ENCODE results near the gene DGKZ.

DGKZ gene

GRCh38 chr11:46364791-46365190 is 17.5 kb downstream of the DGKZ start:
- no peak for DNase-seq (ENCODE audit: low read depth)
- TF ChIP-seq, protein P1, sequence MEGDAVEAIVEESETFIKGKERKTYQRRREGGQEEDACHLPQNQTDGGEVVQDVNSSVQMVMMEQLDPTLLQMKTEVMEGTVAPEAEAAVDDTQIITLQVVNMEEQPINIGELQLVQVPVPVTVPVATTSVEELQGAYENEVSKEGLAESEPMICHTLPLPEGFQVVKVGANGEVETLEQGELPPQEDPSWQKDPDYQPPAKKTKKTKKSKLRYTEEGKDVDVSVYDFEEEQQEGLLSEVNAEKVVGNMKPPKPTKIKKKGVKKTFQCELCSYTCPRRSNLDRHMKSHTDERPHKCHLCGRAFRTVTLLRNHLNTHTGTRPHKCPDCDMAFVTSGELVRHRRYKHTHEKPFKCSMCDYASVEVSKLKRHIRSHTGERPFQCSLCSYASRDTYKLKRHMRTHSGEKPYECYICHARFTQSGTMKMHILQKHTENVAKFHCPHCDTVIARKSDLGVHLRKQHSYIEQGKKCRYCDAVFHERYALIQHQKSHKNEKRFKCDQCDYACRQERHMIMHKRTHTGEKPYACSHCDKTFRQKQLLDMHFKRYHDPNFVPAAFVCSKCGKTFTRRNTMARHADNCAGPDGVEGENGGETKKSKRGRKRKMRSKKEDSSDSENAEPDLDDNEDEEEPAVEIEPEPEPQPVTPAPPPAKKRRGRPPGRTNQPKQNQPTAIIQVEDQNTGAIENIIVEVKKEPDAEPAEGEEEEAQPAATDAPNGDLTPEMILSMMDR (IDR thresholded peaks at IDR 0.05; ENCODE audit: low read length, missing control alignments): no peak
- no peak overlapping the region for H3K4me3 ChIP-seq (replicated peaks; ENCODE audit: low read depth, low read length)

DNA sequence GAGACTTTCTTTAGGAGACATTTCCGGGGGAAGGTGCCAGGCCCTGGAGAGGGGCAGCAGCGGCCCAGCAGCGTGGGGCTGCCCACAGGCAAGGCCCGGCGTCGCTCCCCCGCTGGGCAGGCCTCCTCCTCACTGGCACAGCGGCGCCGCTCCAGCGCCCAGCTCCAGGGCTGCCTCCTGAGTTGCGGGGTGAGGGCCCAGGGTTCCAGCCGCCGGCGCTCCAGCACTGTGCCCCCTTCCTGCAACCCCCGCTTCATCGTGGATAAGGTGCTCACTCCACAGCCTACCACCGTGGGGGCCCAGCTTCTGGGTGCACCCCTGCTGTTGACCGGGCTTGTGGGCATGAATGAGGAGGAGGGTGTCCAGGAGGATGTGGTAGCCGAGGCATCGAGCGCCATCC is 19.0 kb downstream of the DGKZ start:
- TF ChIP-seq, protein P1 (IDR thresholded peaks at IDR 0.05; ENCODE audit: low read length, missing control alignments): no peak
- H3K4me3 ChIP-seq (replicated peaks; ENCODE audit: low read depth, low read length): no peak overlapping the region
- DNase-seq (ENCODE audit: low read depth): no peak

DNA sequence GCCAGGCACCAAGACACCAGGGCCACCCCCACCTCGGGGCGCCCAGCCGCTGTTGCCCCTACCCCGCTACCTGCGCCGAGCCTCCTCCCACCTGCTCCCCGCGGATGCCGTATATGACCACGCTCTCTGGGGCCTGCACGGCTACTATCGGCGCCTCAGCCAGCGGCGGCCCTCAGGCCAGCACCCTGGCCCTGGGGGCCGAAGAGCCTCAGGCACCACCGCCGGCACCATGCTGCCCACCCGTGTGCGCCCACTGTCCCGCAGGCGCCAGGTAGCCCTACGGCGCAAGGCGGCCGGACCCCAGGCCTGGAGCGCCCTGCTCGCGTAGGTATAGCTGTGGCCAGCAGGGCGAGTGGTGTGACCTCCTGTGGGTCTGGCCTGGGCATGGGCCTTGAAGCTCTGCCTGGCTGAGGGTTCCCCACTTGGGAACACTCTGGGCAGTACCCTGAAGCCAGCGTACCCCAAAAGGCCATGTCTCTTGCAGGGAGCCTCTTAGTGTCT is 19.4 kb downstream of the DGKZ start:
- no peak overlapping the region for H3K4me3 ChIP-seq (replicated peaks; ENCODE audit: low read depth, low read length)
- no peak for DNase-seq (ENCODE audit: low read depth)
- TF ChIP-seq, protein P1 (IDR thresholded peaks at IDR 0.05; ENCODE audit: low read length, missing control alignments): no peak

DNA sequence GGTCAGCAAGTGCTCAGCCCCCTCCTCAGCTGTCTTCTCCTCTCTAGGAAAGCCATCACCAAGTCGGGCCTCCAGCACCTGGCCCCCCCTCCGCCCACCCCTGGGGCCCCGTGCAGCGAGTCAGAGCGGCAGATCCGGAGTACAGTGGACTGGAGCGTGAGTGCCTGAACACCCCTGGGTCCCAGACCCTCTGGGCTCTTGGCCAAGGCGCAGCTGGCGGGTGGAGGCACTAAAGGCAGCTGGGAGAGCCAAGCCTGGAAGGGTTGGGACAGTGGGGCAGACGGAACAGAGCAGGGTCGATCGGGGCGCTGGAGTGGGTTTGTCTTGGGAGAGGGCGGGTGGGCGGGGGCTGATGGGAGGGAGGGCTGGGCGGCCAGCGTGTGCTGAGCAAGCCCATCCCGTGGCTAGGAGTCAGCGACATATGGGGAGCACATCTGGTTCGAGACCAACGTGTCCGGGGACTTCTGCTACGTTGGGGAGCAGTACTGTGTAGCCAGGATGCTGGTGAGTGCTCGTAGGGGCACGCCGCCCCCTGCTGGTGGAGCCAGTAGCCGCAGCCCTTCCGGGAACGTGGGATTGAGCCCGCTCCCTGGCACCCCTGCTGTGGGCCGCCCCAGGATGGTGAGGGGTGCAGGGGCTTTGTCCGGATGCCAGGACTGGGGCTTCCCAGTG is 20.1 kb downstream of the DGKZ start:
- TF ChIP-seq, protein P1 (IDR thresholded peaks at IDR 0.05; ENCODE audit: low read length, missing control alignments): peak; percentile 72
- DNase-seq (ENCODE audit: low read depth): peak; percentile 57
- no peak overlapping the region for H3K4me3 ChIP-seq (replicated peaks; ENCODE audit: low read depth, low read length)

DNA sequence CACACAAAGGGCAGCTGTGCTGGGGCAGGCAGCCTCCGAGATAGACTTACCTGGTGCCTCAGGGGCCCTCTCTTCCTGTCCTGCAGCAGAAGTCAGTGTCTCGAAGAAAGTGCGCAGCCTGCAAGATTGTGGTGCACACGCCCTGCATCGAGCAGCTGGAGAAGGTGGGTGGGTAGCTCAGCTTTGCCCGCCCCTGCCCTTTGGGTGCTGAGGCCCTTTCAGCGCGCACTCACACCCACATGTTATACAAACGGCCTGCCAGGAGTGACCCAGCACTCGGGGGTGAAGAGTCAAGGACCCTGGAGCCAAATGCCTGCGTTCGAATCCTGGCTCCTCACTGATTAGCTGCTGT is 20.6 kb downstream of the DGKZ start:
- no peak for DNase-seq (ENCODE audit: low read depth)
- TF ChIP-seq, protein P1 (IDR thresholded peaks at IDR 0.05; ENCODE audit: low read length, missing control alignments): no peak
- H3K4me3 ChIP-seq (replicated peaks; ENCODE audit: low read depth, low read length): no peak overlapping the region

DNA sequence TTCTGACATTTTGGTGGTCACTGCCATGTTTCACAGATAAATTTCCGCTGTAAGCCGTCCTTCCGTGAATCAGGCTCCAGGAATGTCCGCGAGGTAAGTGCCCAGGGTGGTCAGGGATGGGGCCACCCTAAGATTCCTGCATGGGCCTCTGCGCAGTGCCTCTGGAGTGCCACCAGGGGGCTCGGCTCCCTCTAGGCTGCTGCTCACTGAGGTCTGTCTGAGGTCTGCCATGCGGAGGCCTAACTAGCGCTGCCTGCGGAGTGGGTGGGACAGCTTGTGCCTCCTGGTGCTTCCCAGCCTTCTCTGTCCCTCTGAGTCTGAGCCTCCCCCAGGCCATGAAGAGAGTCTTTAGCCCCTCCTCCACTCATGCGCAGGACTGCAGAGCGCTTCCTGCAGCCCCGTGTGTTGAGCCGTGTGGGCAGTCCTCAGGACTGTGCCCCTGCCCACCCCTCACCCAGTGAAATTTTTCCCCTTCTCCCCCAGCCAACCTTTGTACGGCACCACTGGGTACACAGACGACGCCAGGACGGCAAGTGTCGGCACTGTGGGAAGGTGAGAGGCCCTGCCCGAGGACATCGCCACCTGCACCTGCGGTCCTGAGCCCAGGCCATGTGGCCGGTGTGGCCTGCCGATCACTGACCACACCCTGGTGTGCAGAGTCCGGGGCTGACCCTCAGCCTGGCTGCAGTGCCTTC is 22.3 kb downstream of the DGKZ start:
- DNase-seq (ENCODE audit: low read depth): peak; percentile 80
- H3K4me3 ChIP-seq (replicated peaks; ENCODE audit: low read depth, low read length): no peak overlapping the region
- TF ChIP-seq, protein P1 (IDR thresholded peaks at IDR 0.05; ENCODE audit: low read length, missing control alignments): peak; percentile 95

All from fibroblast of pulmonary artery (primary cell).